Gastroesophageal sphincter (tissue), 3 donors: ENCODE results near the gene C7orf25.

Source experiments
- EP300 ChIP-seq: sonication (generic); formaldehyde crosslinking; IDR thresholded peaks from one replicate; pipeline ENCODE4 v1.6.1; 2017; ENCODE audit warnings: antibody characterized with exemption, mild to moderate bottlenecking
- POLR2A ChIP-seq, 2 donors: fragments of 450-650 bp; IDR thresholded peaks; one replicate each; pipeline ENCODE4 v1.6.1; 2017; ENCODE audit warnings: antibody characterized with exemption in 2 of 2, mild to moderate bottlenecking in 2 of 2, moderate library complexity in 1 of 2
- POLR2AphosphoS5 ChIP-seq: sonication (generic); formaldehyde crosslinking; IDR thresholded peaks from one replicate; pipeline ENCODE4 v1.6.1; 2017; ENCODE audit warnings: antibody characterized with exemption
- TF ChIP-seq, protein P1 (sequence below), 4 experiments: fragments of 200-600 bp in 2 of 4; fragments of 450-650 bp in 2 of 4; sonication (generic) in 1 of 4; IDR thresholded peaks; one replicate each; pipeline ENCODE4 v1.5.1; 2017 to 2019; ENCODE audit warnings: antibody characterized with exemption in 4 of 4, mild to moderate bottlenecking in 2 of 4, moderate library complexity in 2 of 4

GRCh38 chr7:42931447-42931833 is 19.6 kb upstream of the C7orf25 start:
- TF ChIP-seq, protein P1, sequence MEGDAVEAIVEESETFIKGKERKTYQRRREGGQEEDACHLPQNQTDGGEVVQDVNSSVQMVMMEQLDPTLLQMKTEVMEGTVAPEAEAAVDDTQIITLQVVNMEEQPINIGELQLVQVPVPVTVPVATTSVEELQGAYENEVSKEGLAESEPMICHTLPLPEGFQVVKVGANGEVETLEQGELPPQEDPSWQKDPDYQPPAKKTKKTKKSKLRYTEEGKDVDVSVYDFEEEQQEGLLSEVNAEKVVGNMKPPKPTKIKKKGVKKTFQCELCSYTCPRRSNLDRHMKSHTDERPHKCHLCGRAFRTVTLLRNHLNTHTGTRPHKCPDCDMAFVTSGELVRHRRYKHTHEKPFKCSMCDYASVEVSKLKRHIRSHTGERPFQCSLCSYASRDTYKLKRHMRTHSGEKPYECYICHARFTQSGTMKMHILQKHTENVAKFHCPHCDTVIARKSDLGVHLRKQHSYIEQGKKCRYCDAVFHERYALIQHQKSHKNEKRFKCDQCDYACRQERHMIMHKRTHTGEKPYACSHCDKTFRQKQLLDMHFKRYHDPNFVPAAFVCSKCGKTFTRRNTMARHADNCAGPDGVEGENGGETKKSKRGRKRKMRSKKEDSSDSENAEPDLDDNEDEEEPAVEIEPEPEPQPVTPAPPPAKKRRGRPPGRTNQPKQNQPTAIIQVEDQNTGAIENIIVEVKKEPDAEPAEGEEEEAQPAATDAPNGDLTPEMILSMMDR (IDR thresholded peaks at IDR 0.05): no peak
- TF ChIP-seq POLR2AphosphoS5 (no peak), POLR2A (IDR thresholded peaks at IDR 0.05) (no peak), EP300 (no peak)
